Measurements from ENCODE around the gene COL11A2. TPM values are rescaled to one million over a fixed set of nuclear protein-coding genes. Genes with fewer than 3 reads are reported as not detected.

Gene COL11A2
- total and polyA plus RNA-seq, 4 donors, result 0.13 to 3.6 (median 1.6) TPM

DNA sequence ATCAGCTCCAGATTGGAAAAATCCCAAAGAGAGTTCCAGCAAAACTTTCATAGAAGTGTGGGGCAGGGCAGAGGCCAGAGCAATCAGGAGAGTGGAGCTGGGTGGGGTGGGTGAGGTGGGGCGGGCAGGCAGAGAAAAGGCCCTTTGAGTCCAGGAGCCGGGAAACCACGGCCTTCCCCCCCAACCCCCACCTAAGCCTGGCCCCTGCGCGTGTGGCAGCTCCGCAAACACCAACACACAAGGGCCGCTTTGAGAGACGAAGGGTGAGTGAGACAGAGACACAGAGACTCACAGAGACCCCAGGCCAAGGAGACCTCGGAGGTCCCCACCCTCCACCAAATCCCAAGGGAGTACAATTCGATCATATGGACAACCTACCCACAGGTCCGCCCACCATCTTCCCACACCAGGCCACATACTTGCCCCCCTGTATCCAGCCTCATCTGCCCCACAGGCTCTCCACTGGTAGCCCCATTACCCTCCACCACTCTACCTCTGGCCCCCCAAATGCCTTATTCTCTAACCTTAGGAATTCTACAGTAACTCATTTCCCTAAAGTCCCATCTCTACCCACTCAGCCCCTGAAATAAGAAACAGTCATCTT, 1.7 kb downstream of the COL11A2 start:
- ATAC-seq (ENCODE audit: low FRiP score), result no peak
- no peaks in the 10 kb centered on the region for H3K9me3 ChIP-seq (ENCODE audit: control insufficient read depth, low read length)
- H3K4me1 ChIP-seq (ENCODE audit: control insufficient read depth in 1 of 2, insufficient read depth in 2 of 2, low read length in 2 of 2), result no peaks in the 10 kb centered on the region
- intact Hi-C loops (cut with DNase I), result no loop called here
- DNase-seq, result no peak
- H3K27ac ChIP-seq (ENCODE audit: low read depth in 1 of 2, low read length in 2 of 2), result no peak overlapping the region
- no peaks in the 10 kb centered on the region for H3K27me3 ChIP-seq (ENCODE audit: control insufficient read depth in 1 of 2, insufficient read depth in 2 of 2, low read length in 1 of 2)
- WGBS, 2 donors, result 88 to 91% methylated on average over 11 of the region's 11 CpGs
- peaks cover 0 to 2% of the 10 kb centered on the region in 2 donors for H3K36me3 ChIP-seq (ENCODE audit: control insufficient read depth in 1 of 2, insufficient read depth in 2 of 2, low read length in 1 of 2)
- H3K4me3 ChIP-seq (ENCODE audit: low read length in 2 of 2), result no peak overlapping the region

DNA sequence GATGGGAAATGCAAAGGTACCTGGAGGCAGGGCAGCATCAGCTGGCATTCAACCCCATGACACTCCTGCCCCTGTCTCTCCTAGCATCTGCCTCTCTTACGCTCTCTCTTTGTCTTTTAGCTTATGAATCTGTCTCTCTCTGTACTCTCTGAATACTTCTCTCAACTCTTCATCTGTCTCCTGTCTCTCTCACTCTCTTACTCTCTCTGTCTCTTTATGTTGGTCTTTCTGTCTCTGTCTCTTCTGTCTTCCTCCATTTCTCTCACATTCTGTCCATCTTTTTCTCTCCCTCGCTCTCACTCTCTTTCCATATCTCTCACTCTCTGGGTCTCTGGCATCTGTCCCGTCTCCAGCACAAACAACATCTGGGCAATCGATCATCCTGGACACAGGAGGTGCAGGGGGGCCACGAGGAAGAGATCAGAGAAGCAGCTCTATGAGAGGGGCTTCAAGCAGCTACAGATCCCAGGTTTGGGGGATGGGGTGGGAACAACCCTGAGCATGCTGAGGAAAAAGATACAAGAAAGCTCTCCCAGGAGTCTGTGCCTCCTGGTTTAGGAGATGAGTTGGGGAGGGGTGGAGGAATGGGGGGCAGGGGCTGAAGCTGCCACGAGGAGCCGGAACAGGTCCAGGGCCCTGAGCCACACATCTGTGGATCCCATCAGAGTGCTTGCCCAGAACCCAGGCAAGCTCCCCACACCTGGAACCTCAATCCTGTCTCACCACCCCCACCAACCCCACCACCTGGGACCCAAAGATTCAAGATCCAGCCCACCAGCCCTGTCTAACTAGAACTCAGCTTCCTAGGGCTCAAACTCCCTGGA, 2.4 kb downstream of the COL11A2 start:
- Histone ChIP-seq H3K4me3 (ENCODE audit: low read length in 2 of 2) (no peak overlapping the region), H3K27ac (ENCODE audit: low read depth in 1 of 2, low read length in 2 of 2) (no peak overlapping the region), H3K27me3 (ENCODE audit: control insufficient read depth in 1 of 2, insufficient read depth in 2 of 2, low read length in 1 of 2) (no peaks in the 10 kb centered on the region), H3K36me3 (ENCODE audit: control insufficient read depth in 1 of 2, insufficient read depth in 2 of 2, low read length in 1 of 2) (no peaks in the 10 kb centered on the region), H3K9me3 (ENCODE audit: control insufficient read depth, low read length) (no peaks in the 10 kb centered on the region), H3K4me1 (ENCODE audit: control insufficient read depth in 1 of 2, insufficient read depth in 2 of 2, low read length in 2 of 2) (no peaks in the 10 kb centered on the region)
- DNase-seq (no peak), ATAC-seq (ENCODE audit: low FRiP score) (no peak)
- intact Hi-C loops (cut with DNase I), result no loop called here
- 59 to 66% methylated on average over 6 to 7 of the region's 7 CpGs for WGBS, 2 donors

DNA sequence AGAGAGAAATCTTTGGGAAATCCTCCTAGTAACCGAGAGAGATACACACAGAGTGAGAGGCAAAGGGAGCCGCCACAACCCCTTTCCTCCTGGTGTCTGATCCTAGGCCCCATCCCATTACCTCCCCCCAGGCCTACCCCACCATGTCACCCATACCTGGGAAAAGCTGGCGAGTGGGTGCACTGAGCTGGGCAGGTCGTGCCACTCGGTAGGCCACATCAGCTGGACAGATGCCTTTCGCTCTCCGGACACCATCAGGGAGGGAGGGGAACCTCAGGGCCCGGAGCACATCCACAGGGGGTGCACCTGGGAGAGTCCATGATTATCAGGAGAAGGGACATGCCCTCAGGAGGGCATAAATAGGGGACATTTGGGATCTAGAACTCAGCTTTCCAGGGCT, 3.1 kb downstream of the COL11A2 start:
- DNase-seq, result peak in 1 of 2 donors; percentile 36
- Histone ChIP-seq H3K4me1 (ENCODE audit: control insufficient read depth in 1 of 2, insufficient read depth in 2 of 2, low read length in 2 of 2) (no peaks in the 10 kb centered on the region), H3K27me3 (ENCODE audit: control insufficient read depth in 1 of 2, insufficient read depth in 2 of 2, low read length in 1 of 2) (no peaks in the 10 kb centered on the region), H3K4me3 (ENCODE audit: low read length in 2 of 2) (no peak overlapping the region), H3K36me3 (ENCODE audit: control insufficient read depth in 1 of 2, insufficient read depth in 2 of 2, low read length in 1 of 2) (no peaks in the 10 kb centered on the region), H3K27ac (ENCODE audit: low read depth in 1 of 2, low read length in 2 of 2) (no peak overlapping the region), H3K9me3 (ENCODE audit: control insufficient read depth, low read length) (no peaks in the 10 kb centered on the region)
- WGBS, 2 donors, result 89 to 92% methylated on average over 8 of the region's 8 CpGs
- intact Hi-C loops (cut with DNase I), result no loop called here
- no peak for ATAC-seq (ENCODE audit: low FRiP score)

DNA sequence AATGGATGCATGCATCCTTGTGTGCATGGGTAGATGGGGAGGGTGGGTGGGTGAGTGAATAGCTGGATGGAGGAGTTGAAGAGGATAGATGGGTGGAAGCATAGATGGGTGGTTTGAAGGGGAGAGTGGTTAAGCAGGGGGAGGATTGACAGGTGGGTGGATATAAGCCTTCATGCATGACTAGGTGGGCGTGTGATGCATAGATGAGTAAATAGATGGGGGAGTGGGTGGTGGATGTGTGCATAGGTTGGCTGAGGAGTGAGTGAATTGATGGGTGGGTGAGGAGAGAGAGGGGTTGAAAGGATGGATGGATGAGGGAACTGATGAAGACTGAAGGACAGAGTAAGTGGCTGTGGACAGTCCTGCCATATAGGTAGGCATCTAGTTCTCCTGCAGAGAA, 4.5 kb downstream of the COL11A2 start:
- 93 to 96% methylated on average over 1 of the region's 1 CpG for WGBS, 2 donors

DNA sequence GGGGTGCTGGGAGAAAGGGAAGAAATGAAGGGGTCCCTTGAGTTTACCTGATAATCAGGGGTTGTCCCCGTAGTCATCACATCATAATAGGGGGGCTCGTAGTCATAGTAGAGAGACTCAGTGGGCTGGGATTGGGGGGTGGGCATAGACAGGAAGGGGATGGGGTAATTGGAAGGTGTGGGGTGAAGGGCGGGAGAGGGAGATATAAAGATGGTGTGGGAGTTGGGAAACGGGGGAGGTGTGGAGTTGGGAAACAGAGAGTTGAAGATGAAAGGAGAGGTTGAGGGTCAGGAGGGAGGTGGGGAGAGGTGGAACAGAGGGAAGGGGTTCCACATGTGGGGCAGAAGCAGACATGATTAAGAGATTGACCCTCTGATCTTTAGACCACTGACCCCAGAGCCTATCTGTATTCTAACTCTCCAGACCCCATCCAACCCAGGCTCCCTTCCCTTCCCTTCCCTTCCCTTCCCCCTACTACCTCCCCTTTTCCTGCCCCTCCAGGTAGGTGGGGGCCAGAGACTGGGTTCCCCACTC, 6.5 kb downstream of the COL11A2 start:
- H3K4me3 ChIP-seq (ENCODE audit: low read length in 2 of 2), result no peak overlapping the region
- no peak overlapping the region for H3K27ac ChIP-seq (ENCODE audit: low read depth in 1 of 2, low read length in 2 of 2)
- no peak for DNase-seq
- no peaks in the 10 kb centered on the region for H3K9me3 ChIP-seq (ENCODE audit: control insufficient read depth, low read length)
- no peak for ATAC-seq (ENCODE audit: low FRiP score)
- no peaks in the 10 kb centered on the region for H3K36me3 ChIP-seq (ENCODE audit: control insufficient read depth in 1 of 2, insufficient read depth in 2 of 2, low read length in 1 of 2)
- intact Hi-C loops (cut with DNase I), result no loop called here
- H3K27me3 ChIP-seq (ENCODE audit: control insufficient read depth in 1 of 2, insufficient read depth in 2 of 2, low read length in 1 of 2), result no peaks in the 10 kb centered on the region
- 91 to 93% methylated on average over 4 of the region's 4 CpGs for WGBS, 2 donors
- H3K4me1 ChIP-seq (ENCODE audit: control insufficient read depth in 1 of 2, insufficient read depth in 2 of 2, low read length in 2 of 2), result no peaks in the 10 kb centered on the region

More for the DNA sequence above, 4.5 kb downstream of the COL11A2 start:
- H3K4me1 ChIP-seq (ENCODE audit: control insufficient read depth in 1 of 2, insufficient read depth in 2 of 2, low read length in 2 of 2), result no peaks in the 10 kb centered on the region
- H3K4me3 ChIP-seq (ENCODE audit: low read length in 2 of 2), result no peak overlapping the region
- no peak overlapping the region for H3K27ac ChIP-seq (ENCODE audit: low read depth in 1 of 2, low read length in 2 of 2)
- ATAC-seq (ENCODE audit: low FRiP score), result no peak
- no peaks in the 10 kb centered on the region for H3K36me3 ChIP-seq (ENCODE audit: control insufficient read depth in 1 of 2, insufficient read depth in 2 of 2, low read length in 1 of 2)
- no peak for DNase-seq
- no peaks in the 10 kb centered on the region for H3K27me3 ChIP-seq (ENCODE audit: control insufficient read depth in 1 of 2, insufficient read depth in 2 of 2, low read length in 1 of 2)
- intact Hi-C loops (cut with DNase I), result no loop called here
- H3K9me3 ChIP-seq (ENCODE audit: control insufficient read depth, low read length), result no peaks in the 10 kb centered on the region

DNA sequence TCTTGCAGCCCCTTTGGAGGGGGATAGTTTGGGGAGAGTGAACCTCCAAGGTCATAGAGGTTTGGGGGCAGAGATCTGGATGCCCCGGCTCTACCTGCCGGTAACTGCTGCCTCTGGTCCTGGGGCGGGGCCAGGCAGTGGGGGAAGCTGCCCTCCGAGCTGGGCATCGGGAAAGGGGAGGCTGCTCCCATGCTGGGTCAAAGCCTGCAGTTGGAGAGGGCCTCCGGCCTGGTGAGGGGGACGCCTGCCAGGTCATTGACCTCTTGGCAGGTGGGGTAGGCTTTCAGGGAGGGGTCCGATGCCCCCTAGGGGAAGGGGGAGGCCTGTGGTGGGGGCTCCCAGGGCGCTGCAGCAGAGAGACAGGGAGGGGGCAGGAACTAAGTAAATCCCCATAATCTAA, 7.1 kb downstream of the COL11A2 start:
- ATAC-seq (ENCODE audit: low FRiP score) (no peak), DNase-seq (peak in 1 of 2 donors; percentile 39)
- Histone ChIP-seq H3K27ac (ENCODE audit: low read depth in 1 of 2, low read length in 2 of 2) (no peak overlapping the region), H3K27me3 (ENCODE audit: control insufficient read depth in 1 of 2, insufficient read depth in 2 of 2, low read length in 1 of 2) (no peaks in the 10 kb centered on the region), H3K9me3 (ENCODE audit: control insufficient read depth, low read length) (no peaks in the 10 kb centered on the region), H3K4me1 (ENCODE audit: control insufficient read depth in 1 of 2, insufficient read depth in 2 of 2, low read length in 2 of 2) (no peaks in the 10 kb centered on the region), H3K36me3 (ENCODE audit: control insufficient read depth in 1 of 2, insufficient read depth in 2 of 2, low read length in 1 of 2) (no peaks in the 10 kb centered on the region), H3K4me3 (ENCODE audit: low read length in 2 of 2) (no peak overlapping the region)
- intact Hi-C loops (cut with DNase I), result no loop called here
- 72 to 87% methylated on average over 7 to 9 of the region's 9 CpGs for WGBS, 2 donors

DNA sequence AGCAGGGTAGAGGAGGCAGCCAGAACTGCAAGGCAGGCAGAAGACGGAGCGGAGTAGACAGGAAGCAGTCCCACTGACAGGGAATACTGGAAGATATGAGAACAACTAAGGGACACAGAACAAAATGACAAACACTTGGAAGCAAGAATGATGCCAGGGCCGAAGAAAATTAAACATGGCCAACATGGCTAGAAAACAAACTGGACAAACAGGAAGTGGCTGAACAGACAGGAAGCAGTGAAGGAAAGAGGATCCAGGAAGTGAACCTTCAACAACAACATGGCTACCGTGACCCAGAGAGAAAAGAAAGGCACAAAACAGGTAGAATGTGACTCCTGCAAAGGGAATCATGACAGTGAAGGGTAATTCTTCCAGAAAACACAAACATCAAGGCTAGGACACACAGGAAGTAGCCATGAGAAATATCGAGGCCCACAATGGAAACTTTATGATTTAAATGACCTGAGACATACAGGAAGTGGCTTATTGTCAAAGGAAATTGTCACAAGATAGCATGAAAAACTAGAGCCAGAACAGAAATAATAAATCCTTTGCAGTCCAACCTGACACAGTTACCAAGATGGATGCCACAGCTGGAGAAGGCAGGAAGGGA, 9.1 kb downstream of the COL11A2 start:
- Histone ChIP-seq H3K4me3 (ENCODE audit: low read length in 2 of 2) (no peak overlapping the region), H3K4me1 (ENCODE audit: control insufficient read depth in 1 of 2, insufficient read depth in 2 of 2, low read length in 2 of 2) (no peaks in the 10 kb centered on the region), H3K27ac (ENCODE audit: low read depth in 1 of 2, low read length in 2 of 2) (no peak overlapping the region), H3K9me3 (ENCODE audit: control insufficient read depth, low read length) (no peaks in the 10 kb centered on the region), H3K36me3 (ENCODE audit: control insufficient read depth in 1 of 2, insufficient read depth in 2 of 2, low read length in 1 of 2) (no peaks in the 10 kb centered on the region), H3K27me3 (ENCODE audit: control insufficient read depth in 1 of 2, insufficient read depth in 2 of 2, low read length in 1 of 2) (no peaks in the 10 kb centered on the region)
- ATAC-seq (ENCODE audit: low FRiP score) (no peak), DNase-seq (no peak)
- intact Hi-C loops (cut with DNase I), result no loop called here
- 71 to 80% methylated on average over 5 of the region's 5 CpGs for WGBS, 2 donors

DNA sequence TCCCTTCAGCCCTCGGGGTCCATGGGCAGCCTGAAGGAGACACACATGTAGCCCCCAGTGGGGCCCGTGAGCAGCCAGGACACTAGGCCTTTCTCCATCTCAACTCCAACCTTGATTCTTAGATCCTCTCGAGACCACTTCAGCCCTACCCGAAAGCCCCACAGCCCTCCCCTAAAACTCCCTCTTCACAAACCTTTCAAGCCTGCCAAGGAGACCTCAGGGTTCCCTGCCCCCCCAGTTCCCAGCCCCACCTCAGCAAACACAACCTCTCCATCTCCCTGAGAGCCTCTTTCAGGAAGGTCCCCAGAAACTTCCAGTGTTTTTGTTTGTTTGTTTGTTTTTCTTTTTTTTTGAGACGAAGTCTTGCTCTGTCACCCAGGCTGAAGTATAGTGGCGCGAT, 11.1 kb downstream of the COL11A2 start:
- peak in 1 of 2 donors; percentile 29 for DNase-seq
- intact Hi-C loops (cut with DNase I), result no loop called here
- no peak overlapping the region for H3K27ac ChIP-seq (ENCODE audit: low read depth in 1 of 2, low read length in 2 of 2)
- H3K36me3 ChIP-seq (ENCODE audit: control insufficient read depth in 1 of 2, insufficient read depth in 2 of 2, low read length in 1 of 2), result no peaks in the 10 kb centered on the region
- 74 to 88% methylated on average over 7 of the region's 7 CpGs for WGBS, 2 donors
- no peaks in the 10 kb centered on the region for H3K4me1 ChIP-seq (ENCODE audit: control insufficient read depth in 1 of 2, insufficient read depth in 2 of 2, low read length in 2 of 2)
- no peaks in the 10 kb centered on the region for H3K9me3 ChIP-seq (ENCODE audit: control insufficient read depth, low read length)
- ATAC-seq (ENCODE audit: low FRiP score), result no peak
- no peak overlapping the region for H3K4me3 ChIP-seq (ENCODE audit: low read length in 2 of 2)
- H3K27me3 ChIP-seq (ENCODE audit: control insufficient read depth in 1 of 2, insufficient read depth in 2 of 2, low read length in 1 of 2), result no peaks in the 10 kb centered on the region

Measured in aorta (tissue), 5 donors.